Erythroblast (primary cell): ENCODE results near the gene VWC2L.

Source experiments
- GATA1 ChIP-seq: IDR thresholded peaks from 2 replicates; pipeline ENCODE4 v1.6.1; 2011; ENCODE audit warnings: low read depth, mild to moderate bottlenecking, control low read depth, low read length, moderate library complexity
- POLR2A ChIP-seq: IDR thresholded peaks from 2 replicates; pipeline ENCODE4 v1.6.1; 2011; ENCODE audit warnings: mild to moderate bottlenecking, low read length

DNA sequence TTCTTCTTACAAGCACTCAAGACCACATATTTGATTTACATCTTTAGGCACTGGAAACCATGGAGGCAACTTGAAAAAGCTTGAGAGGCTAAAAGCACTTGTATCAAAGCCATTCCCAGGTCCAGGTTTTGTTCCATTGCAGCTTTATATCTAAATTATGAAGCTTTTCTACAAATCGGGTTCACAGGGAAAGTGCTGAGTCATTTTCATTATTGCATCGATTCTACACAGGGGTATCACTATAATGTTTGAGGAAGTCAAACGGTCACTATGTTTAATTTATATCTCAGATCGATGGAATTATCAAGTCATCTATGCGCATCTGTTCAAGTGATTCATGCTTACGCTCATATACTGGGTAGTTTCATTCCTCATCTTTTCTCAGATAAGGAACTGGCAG lies 118.7 kb downstream of the VWC2L start:
- no peak for TF ChIP-seq POLR2A
- no peak for TF ChIP-seq GATA1
